Stimulated activated CD4-positive, alpha-beta T cell treated with anti-CD3 and anti-CD28 coated beads, Interleukin-2, amount 100 ng/mL, for 48 hours (primary cell): ENCODE results near the gene CDK14.
"Not testable (repeated sequence)": the region's sequence is repeated elsewhere in the genome, so short reads cannot be mapped to it uniquely, and the experiment has no call there.

Experiments used
- DNase-seq, 2 donors: peaks; one replicate each; pipeline ENCODE4 v3.0.0-alpha.2; 2020

Gene CDK14

DNA sequence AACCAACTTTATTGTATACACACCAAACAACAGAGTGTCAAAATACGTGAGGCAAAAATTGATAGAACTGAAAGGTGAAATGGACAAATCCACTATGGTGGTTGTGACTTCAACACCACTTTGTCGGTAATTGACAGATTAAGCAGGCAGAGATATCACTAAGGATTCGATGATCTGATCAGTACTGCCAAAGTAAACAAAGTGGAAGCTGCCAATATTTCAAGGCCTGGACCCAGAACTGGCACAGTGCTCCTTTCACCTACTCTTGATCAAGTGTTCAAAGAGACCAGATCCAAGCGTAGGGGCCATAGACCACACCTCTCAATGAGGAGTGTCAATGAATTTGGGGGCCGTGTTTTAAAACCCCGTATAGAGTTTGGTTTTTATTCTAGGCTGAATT lies 167.0 kb downstream of the CDK14 start:
- DNase-seq = no peak

DNA sequence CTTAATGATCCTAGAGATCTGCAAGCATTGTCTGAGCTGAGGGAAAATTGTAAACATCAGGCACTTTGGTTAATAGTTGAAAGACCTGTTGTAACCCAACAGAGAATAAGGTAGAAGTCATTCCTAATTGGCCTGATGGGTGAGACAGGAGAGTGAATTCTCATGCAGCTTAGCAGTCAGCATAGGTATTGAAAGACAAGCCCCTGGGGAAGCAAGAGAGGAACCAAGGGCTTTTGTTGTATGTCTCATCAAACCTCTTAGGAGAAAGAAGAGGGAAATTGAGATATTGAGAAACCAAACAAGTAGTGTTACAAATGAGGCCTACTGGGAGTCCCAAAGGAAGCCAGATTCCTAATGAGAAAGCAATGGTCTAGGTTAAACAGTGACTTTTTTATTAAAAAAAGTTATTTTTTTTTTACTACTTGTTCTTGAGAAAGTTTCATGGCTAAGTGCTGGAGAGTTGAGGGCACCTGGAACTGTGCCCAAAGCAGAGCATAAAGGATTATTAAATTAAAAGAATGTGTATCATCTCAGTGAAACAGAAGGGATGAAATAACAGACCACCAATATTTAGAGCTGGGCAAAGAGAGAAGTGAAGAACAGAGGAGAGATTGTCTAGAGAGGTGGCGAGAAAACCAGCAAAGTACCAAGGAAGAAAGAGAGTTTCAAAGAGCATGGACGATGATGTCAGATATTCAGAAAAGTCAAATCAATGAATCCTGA lies 168.9 kb downstream of the CDK14 start:
- no peak for DNase-seq

DNA sequence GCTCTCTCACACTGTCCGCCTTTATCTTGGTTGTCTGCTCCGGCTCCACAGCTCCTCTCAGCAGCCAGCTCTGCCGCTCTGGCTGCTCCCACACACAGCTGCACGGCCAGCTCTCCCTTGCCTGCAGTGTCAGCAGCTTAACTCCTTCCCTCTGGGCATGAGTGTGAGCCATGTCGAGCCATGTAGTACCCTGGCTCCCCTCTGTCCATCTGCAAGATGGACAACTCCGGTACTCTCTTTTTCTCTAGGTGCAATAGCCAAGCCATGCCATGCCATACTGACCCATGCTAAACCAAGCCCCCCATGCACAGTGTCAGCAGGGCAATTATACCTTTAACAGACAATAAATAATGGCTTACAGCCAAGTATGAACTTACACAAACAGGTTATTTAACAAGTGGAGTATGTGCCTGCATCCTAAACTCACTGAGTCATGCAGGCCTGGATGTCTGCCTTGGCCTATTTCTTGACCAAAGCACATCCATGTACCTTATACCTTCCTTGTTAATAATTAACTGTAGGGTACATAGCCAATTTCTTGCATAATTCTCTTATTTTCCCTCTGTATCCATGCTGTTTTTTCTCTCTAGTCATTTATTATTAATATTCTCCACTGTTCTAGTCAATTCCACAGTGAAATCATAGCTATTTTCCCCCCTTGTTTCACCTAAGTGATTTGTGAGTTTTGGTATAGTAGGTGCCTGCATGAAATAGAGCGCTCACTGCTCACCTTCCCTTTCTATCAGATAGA lies 170.9 kb downstream of the CDK14 start:
- DNase-seq = no peak

DNA sequence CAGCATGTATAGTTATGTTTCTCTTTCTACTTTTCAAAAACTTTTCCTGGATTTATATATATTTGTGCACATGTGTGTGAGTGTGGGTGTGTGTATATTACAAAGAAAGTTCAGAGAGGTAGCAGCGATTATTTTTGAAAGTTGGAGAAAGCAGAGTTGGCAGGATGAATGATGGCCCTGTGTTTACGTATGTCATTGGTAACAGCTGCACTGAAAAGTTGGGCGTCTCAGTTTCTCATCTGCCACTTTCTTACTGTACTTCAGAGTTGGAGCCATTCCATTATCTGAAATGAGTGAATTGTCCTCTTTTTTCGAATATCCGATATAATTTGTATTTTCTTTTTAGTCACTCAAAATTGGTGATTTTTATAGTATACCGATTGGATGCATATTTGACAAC lies 172.2 kb downstream of the CDK14 start:
- no peak for DNase-seq

DNA sequence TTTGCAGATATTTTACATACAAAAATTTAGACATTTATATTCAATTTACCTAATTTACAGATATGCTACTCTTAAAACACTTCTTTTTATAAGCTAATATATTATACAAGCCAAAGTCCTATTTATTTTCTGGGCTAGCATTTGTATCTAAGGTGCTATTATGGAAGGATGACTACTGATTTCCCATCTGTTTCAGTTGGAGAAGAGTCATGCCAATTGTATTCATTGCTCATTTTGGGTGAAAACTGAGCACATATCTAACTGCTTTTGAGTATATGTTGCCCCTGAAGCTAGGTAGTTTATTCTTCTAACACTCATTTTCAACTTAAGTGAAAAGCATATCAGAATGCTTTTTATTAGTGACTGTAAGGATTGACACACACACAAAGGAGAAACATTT lies 172.9 kb downstream of the CDK14 start:
- DNase-seq = no peak

DNA sequence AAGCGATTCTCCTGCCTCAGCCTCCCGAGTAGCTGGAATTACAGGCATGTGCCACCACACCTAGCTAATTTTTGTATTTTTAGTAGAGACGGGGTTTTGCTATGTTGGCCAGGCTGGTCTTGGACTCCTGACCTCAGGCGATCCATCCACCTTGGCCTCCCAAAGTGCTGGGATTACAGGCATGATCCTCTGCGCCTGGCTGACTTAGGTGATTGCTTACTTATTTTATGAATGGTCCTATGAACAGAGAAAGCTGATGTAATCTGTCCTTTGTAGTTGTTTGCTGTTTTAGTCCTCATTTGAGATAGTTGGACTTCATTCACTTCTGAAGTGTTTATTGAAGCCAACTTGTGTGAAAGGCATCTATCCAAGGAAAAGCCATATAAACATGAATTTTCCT lies 173.4 kb downstream of the CDK14 start:
- not testable (repeated sequence) for DNase-seq

DNA sequence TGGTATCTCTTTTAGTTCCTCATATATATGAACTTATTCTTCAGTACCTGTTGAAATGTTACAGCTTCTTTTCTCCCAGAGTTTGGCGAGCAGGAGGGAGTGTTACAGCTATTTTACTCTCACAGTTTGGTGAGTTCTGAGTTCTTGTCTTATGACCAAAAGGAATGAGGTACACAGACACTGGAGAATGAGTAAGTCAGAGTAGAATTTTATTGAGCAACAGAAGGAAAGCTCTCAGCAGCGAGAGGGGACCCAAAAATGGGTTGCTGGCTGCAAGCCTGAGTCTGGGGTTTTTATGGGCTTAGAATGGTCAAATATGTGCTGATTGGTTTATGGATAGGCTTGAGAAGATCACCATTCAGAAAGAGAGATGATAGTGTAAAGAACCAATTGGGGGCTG lies 175.2 kb downstream of the CDK14 start:
- no peak for DNase-seq

DNA sequence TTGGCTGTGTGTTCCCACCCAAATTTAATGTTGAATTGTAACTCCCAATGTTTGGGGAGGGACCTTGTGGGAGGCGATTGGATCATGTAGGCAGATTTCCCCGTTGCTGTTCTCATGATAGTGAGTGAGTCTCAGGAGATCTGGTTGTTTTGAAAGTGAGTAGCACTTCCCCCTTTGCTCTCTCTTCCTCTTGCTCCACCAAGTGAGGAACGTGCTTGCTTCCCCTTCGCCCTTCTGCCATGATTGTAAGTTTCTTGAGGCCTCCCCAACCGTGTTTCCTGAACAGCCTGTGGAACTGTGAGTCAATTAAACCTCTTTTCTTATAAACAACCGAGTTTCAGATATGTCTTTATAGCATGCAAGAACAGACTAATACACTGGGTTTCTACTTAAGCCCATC lies 176.3 kb downstream of the CDK14 start:
- no peak for DNase-seq

DNA sequence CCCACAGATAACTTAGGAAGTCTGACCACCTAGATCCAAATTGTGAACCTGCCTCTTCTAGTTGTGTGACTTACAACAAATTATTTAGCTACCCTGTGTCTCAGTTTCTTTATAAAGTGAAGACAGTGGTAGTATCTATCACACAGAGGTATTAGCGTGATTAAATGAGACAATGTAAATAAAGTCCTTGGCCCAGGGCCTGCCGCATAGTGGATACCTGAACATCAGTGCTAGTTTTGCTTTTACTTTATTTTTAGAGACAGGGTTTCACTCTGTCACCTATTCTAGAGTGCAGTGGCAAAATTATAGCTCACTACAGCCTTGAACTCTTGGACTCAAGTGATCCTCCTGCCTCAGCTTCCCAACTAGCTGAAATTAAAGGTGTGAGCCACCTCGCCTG lies 177.1 kb downstream of the CDK14 start:
- no peak for DNase-seq

DNA sequence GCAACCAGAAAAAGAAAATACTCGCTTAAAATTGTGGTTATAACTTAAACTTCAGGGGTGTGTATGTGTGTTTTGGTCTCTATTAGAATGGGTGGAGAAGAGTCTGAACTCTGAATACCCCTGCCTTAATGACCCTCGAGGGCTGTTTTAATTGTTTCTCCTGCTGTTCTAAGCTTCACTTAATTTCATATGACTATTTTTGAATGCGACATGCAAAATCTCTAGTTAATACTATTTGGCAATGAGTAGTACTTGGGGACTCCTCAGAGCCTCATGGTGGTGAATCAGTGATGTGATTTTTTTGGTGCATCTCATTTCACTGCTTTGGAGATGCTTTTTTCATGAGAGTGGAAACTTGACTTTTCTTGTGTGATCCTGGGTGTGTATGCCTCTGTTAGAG lies 178.6 kb downstream of the CDK14 start:
- DNase-seq = no peak

DNA sequence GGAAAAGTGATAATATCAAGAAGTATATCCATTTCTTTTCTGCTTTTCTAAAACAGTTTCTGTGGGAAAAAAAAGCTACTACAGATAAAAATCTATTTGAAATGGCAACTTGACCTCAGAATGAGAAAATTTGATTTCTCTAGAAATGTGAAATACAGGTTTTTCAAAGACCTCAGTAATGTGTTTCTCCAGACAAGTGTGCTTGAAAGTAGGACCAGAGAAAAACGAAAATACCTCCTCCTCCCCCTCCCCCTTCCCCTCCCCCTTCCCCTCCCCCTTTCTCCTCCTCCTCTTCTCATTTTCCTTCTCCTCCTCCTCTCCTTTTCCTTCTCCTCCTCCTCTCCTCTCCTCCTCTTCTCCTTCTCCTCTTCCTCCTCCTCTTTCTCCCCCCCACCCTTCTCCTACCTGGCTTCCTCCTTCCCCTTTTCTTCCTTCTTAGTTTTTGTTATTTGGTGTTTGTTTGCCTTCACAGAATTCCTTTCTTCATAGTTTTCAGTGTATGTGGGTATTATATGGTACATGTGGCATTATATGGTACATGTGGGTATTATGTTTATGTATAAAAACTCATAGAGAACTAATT lies 179.4 kb downstream of the CDK14 start:
- DNase-seq = no peak

DNA sequence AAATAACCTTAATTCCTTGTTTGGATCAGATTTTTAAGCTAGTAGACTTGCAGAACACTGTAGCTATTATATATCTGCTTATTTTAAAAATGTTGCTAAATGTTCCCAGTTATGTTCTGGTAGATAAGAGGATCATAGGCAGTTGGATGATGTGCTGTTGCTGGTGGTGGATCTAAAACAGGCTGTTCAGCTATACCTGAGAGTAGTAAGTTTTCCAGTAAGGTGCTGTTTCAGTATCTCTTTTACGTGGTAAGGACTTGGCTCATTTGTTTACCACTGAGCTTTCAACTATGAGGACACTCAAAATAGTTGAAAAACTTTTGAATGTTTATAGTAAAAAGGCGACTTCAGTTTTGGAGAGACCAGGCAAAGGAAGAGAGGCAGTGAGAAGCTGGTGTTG lies 180.9 kb downstream of the CDK14 start:
- DNase-seq = no peak

DNA sequence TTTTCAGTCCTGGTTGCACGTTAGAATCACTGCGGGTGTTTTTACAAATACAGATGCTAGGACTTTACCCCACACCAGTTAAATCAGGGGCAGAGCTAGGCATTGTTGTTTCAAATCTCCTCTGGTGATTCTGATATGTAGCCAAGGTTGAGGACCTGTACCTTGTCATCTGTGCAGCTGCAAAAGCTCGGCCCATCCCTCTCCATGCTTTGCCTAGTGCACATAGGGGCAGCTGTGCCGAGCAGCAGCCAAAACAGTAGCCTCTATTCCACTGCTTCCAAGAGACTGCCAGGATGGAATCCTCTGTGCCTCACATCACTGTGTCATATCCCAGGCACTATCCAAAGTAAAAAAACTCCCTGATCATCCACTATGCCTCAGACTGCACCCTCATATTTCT lies 181.3 kb downstream of the CDK14 start:
- no peak for DNase-seq

DNA sequence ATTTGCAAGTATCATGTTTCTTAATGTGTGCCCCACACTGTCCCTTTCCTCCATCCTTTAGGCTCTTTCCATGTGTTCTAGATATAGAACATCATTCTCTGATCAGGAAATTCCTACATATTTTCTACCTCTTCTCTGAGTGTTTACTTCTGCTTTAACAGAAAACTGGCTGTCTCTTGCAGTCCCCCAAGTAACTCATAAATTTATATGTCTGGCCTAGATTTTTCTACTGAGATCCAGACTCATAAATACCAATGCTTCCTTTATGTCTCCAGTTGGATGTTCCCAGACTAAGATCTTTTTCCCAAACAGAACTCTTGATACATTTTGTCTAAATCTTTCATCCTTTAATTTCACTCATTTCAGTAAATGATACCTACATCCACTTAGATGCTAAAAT lies 181.8 kb downstream of the CDK14 start:
- no peak for DNase-seq

DNA sequence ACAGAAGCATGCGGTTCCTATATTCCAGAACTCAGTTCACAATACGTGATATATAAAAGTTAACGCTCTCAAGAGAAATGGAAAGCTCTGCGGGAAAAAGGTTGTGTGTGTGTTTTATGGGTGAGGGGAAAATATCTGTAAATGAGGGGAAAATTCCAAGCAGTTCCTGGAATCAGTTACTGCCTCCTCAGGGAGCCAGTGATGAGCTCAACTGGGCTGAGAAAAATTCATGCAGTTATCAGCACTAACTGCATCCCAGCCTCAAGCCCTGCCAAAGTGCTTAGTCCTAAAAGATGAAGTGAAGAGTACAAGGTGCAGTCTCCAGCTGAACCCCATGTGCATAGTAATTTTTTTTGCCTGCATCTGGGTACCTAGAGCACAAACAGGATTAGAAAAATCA lies 191.9 kb downstream of the CDK14 start:
- DNase-seq = no peak

DNA sequence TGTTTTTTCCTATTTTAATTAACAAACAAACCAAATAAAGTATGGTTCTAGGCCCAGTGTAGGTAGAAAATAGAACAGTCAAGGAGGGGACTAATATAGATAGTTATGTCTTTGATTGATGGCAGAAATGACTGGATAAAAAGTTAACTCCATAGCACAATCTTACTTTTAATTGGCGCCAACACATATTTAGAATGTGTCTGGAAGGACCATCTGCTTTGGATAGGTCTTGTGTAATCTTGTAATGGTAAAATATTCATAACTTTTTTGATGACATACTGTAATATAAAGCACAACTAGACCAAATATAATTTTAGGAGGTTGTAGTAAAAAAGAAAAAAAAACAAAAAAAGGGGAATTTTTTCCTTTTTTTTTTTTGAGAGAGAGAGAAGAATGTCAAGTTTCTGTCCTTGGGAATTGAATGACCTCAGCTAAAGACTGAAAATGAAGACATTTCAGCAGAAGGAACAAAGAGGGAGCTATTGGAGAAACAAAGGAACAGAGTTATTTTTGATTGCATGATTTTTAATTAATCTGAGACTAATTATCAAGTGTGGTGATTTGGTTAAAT lies 193.7 kb downstream of the CDK14 start:
- DNase-seq = no peak

DNA sequence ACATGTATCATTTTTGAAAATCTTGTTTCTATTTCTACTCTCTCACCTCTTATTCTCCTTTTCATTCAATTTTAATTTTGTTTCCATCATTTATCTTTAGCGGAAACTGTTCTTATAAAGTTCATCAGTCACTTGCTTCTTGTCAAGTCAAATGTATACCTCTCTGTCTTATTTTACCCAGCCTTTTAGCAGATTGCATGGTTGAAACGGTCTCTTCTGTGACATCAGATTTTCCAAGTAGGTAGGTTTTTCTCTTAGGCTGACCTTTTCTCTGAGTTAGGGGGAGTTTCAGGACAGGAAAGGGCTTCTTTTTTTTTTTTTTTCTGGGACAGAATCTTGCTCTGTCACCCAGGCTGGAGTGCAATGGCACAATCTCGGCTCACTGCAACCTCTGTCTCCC lies 195.5 kb downstream of the CDK14 start:
- no peak for DNase-seq

DNA sequence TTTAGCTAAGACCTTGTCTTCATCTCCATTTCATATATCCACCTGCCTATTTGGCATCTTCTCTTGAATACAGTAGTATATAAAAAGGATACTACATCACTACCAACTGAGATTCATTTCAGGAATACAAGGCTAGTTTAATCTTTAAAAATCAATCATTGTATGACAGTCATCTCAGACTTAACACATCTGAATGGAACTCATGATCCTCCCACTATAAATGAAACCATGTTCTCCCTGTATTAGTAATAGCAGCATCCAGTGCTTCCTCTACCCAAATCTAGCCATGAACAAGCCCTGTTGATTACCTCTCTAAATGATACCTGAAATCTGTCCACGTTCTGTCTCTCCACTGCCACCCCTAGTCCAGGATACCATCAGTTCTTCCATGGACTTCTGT lies 196.2 kb downstream of the CDK14 start:
- DNase-seq = no peak

DNA sequence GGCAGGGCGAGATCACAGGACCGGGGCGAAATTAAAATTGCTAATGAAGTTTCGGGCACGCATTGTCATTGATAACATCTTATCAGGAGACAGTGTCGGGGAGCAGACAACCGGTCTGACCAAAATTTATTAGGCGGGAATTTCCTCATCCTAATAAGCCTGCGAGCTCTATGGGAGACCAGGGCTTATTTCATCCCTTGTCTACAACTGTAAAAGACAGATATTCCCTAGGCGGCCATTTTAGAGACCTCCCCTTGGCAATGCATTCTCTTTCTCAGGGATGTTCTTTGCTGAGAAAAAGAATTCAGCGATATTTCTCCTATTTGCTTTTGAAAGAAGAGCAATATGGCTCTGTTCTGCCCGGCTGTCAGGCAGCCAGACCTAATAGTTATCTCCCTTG lies 198.1 kb downstream of the CDK14 start:
- DNase-seq = not testable (repeated sequence)

DNA sequence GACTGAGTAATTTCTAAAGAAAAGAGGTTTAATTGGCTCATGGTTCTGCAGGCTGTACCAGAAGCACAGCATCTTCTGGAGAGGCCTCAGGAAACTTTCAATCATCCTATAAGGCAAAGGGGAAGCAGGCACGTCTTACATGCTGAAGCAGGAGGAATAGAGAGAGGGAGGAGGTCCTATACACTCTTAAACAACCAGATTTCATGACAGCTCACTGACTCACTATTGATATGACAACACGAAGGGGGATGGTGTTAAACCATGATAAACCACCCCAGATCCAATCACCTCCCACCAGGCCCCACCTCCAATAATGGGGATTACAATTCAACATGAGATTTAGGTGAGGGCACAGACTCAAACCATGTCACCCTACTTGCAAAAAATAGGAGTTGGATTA lies 201.5 kb downstream of the CDK14 start:
- DNase-seq = no peak

DNA sequence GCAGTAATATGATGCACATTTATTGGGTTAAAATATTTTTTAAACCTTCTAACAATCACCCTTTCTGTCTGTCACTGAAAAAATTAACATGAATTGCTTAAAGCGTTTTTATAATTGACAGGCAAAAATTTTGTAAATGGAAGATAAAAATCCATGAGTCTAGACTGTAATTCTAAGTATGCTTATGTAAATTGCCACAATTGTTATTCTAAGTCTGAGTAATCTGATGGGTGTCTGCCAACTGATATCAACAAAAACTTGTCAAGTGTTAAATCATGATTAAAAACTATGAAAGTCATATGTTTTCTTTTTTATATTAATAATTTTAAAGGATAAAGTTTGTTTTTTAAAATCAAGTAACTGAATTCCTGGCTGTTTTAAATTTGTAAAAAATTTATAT lies 208.2 kb downstream of the CDK14 start:
- no peak for DNase-seq

DNA sequence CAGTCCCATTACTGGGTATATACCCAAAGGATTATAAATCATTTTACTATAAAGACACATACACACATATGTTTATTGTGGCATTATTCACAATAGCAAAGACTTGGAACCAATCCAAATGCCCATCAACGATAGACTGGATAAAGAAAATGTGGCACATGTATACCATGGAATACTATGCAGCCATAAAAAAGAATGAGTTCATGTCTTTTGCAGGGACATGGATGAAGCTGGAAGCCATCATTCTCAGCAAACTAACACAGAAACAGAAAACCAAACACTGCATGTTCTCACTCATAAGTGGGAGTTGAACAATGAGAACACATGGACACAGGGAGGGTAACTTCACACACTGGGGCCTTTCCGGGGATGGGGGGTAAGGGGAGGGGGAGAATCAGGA lies 219.4 kb downstream of the CDK14 start:
- DNase-seq = not testable (repeated sequence)

DNA sequence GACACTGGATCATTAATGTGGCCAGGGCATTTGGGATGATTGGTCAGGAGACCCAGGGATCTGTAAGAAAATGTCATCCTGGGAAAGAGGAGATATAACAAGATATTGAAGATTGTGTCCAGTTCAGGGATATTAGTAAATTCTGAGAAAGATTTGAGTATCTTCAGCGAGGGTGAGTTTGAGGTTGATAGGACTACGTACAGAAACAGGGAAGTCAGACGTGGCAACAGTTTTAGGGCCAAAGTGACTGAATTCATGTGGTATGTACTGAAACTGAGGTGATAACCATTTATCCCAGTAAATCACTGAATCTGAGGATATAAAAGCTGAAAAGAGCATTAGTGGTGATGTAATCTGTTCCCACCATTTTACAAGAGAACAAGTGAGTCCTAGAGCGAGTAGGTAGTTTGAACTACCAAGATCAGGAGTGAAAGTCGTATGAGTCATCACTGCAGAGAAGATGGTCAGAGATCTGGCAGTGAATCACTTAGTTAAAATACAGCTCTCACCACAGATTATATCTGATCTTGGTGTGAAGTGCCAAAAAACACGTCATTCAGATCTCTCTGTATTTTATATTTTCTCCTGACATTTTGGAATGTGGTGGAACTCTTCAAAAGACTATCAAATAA lies 220.5 kb downstream of the CDK14 start:
- DNase-seq = no peak

DNA sequence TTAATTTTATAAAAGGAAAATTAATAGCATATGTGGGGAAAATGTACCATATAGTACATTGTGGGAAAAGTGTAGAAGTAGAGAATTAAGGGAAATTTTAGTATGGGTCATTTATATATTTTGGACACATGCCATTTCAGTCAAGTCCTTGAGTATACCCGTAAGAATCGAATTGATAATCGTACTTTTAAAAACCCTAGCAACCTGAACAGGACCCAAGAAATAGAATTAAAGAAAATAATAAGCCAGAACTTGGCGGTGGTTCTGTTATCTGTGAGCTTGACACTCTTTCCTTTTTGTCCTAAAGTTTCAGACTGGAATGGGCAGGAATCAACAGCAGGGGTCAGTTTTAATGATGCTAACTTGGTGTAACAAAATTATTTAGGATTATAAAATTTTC lies 221.0 kb downstream of the CDK14 start:
- no peak for DNase-seq
